ENCODE data around the gene PSME1. TPM values are rescaled to one million over a fixed set of nuclear protein-coding genes. Genes with fewer than 3 reads are reported as not detected.

Gene PSME1
- total and polyA plus RNA-seq, 2 donors (not counting 3 experiments of a cell fraction or from before 2014, with no cell fraction given): 98.1 to 135 TPM

DNA sequence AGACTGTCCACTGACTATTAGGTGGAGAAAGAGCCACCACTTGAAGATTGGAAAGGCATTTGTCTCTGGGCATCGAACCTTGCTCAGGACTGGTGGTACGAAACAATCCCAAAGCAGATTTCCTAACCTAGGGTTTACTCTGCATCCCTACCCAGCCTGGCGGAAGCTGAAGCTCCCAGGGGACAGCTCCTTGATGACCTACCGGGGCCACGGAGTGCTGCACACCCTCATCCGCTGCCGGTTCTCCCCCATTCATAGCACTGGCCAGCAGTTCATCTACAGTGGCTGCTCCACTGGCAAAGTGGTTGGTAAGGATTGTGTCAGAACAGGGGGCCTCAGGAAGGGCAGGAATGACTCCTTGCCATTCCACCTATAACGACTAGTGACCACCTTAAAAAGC lies 14.8 kb upstream of the PSME1 start:
- BruUV-seq (replicated peaks): no TSS peak
- Histone ChIP-seq H3K79me2 (ENCODE audit: control insufficient read depth, insufficient read depth, low read length) (no peaks in the 10 kb centered on the region), H3K9me3 (replicated peaks; ENCODE audit: control insufficient read depth, insufficient read depth, low read length) (no peaks in the 10 kb centered on the region), H3K27ac (ENCODE audit: insufficient read depth, low read depth, low read length) (no peak overlapping the region), H3K27me3 (ENCODE audit: control insufficient read depth in 2 of 2, insufficient read depth in 2 of 2, low read length in 2 of 2) (no peaks in the 10 kb centered on the region), H3K36me3 (ENCODE audit: control insufficient read depth in 2 of 2, extremely low read depth in 1 of 2, insufficient read depth in 2 of 2, low read length in 2 of 2) (peaks cover 11 to 38% of the 10 kb centered on the region in 2 experiments), H3K4me3 (replicated peaks in 1 of 3; ENCODE audit: insufficient read depth in 1 of 3, low read depth in 1 of 3, low read length in 3 of 3) (no peak overlapping the region), H4K20me1 (replicated peaks; ENCODE audit: control insufficient read depth, extremely low read depth, insufficient read depth, low read length) (no peaks in the 10 kb centered on the region), H3K4me2 (ENCODE audit: insufficient read depth, low read length) (no peak overlapping the region), H3K4me1 (ENCODE audit: control insufficient read depth, extremely low read depth, insufficient read depth, low read length) (no peaks in the 10 kb centered on the region), H3K9me1 (replicated peaks; ENCODE audit: control insufficient read depth, extremely low read depth, insufficient read depth, low read length) (no peaks in the 10 kb centered on the region), H3K9ac (replicated peaks; ENCODE audit: extremely low read depth, insufficient read depth, low read length) (no peak overlapping the region), H2AFZ (ENCODE audit: low read depth, low read length) (no peak overlapping the region)
- ChIA-PET CTCF (no interaction called here), POLR2A (no interaction called here)
- dilution Hi-C loops (cut with MboI; ENCODE audit: extremely low pct_ligation_motif_present, low sequenced_read_pairs): no loop called here
- no peak for DNase-seq (ENCODE audit: low read depth, low spot score)
- no peak for TF ChIP-seq MAX (IDR thresholded peaks at IDR 0.05; ENCODE audit: insufficient read depth, insufficient read length)
- TF ChIP-seq, protein P1, sequence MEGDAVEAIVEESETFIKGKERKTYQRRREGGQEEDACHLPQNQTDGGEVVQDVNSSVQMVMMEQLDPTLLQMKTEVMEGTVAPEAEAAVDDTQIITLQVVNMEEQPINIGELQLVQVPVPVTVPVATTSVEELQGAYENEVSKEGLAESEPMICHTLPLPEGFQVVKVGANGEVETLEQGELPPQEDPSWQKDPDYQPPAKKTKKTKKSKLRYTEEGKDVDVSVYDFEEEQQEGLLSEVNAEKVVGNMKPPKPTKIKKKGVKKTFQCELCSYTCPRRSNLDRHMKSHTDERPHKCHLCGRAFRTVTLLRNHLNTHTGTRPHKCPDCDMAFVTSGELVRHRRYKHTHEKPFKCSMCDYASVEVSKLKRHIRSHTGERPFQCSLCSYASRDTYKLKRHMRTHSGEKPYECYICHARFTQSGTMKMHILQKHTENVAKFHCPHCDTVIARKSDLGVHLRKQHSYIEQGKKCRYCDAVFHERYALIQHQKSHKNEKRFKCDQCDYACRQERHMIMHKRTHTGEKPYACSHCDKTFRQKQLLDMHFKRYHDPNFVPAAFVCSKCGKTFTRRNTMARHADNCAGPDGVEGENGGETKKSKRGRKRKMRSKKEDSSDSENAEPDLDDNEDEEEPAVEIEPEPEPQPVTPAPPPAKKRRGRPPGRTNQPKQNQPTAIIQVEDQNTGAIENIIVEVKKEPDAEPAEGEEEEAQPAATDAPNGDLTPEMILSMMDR (IDR thresholded peaks at IDR 0.05; ENCODE audit: extremely low read depth in 1 of 2, insufficient read depth in 1 of 2, low read depth in 1 of 2, low read length in 2 of 2): no peak
- TF ChIP-seq MYC (IDR thresholded peaks at IDR 0.05; ENCODE audit: low read depth, low read length): no peak
- FAIRE-seq: no peak
- intact Hi-C loops (cut with micrococcal nuclease): no loop called here

DNA sequence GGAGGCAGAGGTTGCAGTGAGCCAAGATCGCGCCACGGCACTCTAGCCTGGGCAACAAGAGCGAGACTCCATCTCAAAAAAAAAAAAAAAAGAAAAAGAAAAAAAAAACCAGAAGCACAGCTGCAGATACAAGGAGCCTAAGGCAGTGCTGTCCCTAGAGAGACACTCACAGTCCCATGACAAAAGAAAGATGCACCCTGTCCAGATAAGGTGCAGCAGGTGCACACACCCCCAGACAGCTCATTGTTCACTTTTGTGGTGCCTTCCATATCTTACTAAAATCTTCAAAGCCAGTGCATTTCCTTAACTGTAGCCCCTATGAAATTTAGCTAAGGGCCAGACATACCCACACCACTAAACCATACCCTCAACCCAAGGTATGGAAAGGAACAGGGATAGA lies 13.6 kb upstream of the PSME1 start:
- ChIA-PET CTCF (interaction anchor here (0.6 to 1.3 kb wide), 2 partner anchors 39 to 64 kb away, joined by 3 read pairs; partner anchors contain the start of gene IRF9), POLR2A (no interaction called here)
- no peak overlapping the region for H3K27ac ChIP-seq (ENCODE audit: insufficient read depth, low read depth, low read length)
- DNase-seq (ENCODE audit: low read depth, low spot score) (no peak), FAIRE-seq (no peak)
- H3K9me3 ChIP-seq (replicated peaks; ENCODE audit: control insufficient read depth, insufficient read depth, low read length): no peaks in the 10 kb centered on the region
- dilution Hi-C loops (cut with MboI; ENCODE audit: extremely low pct_ligation_motif_present, low sequenced_read_pairs): no loop called here
- H3K9me1 ChIP-seq (replicated peaks; ENCODE audit: control insufficient read depth, extremely low read depth, insufficient read depth, low read length): no peaks in the 10 kb centered on the region
- intact Hi-C loops (cut with micrococcal nuclease): no loop called here
- no peaks in the 10 kb centered on the region for H3K79me2 ChIP-seq (ENCODE audit: control insufficient read depth, insufficient read depth, low read length)
- H3K4me1 ChIP-seq (ENCODE audit: control insufficient read depth, extremely low read depth, insufficient read depth, low read length): no peaks in the 10 kb centered on the region
- H4K20me1 ChIP-seq (replicated peaks; ENCODE audit: control insufficient read depth, extremely low read depth, insufficient read depth, low read length): no peaks in the 10 kb centered on the region
- BruUV-seq (replicated peaks): no TSS peak
- H3K36me3 ChIP-seq (ENCODE audit: control insufficient read depth in 2 of 2, extremely low read depth in 1 of 2, insufficient read depth in 2 of 2, low read length in 2 of 2): peaks cover 11 to 35% of the 10 kb centered on the region in 2 experiments
- H3K27me3 ChIP-seq (ENCODE audit: control insufficient read depth in 2 of 2, insufficient read depth in 2 of 2, low read length in 2 of 2): no peaks in the 10 kb centered on the region
- no peak overlapping the region for H3K9ac ChIP-seq (replicated peaks; ENCODE audit: extremely low read depth, insufficient read depth, low read length)
- no peak overlapping the region for H2AFZ ChIP-seq (ENCODE audit: low read depth, low read length)
- no peak overlapping the region for H3K4me3 ChIP-seq (replicated peaks in 1 of 3; ENCODE audit: insufficient read depth in 1 of 3, low read depth in 1 of 3, low read length in 3 of 3)
- no peak overlapping the region for H3K4me2 ChIP-seq (ENCODE audit: insufficient read depth, low read length)
- no peak for TF ChIP-seq MAX (IDR thresholded peaks at IDR 0.05; ENCODE audit: insufficient read depth, insufficient read length)
- no peak for TF ChIP-seq MYC (IDR thresholded peaks at IDR 0.05; ENCODE audit: low read depth, low read length)
- no peak for TF ChIP-seq JUN (IDR thresholded peaks at IDR 0.05; ENCODE audit: borderline replicate concordance, insufficient read depth, insufficient read length, low read depth)
- TF ChIP-seq, protein P1 (IDR thresholded peaks at IDR 0.05; ENCODE audit: extremely low read depth in 1 of 2, insufficient read depth in 1 of 2, low read depth in 1 of 2, low read length in 2 of 2): no peak
- no peak for TF ChIP-seq EZH2 (IDR thresholded peaks at IDR 0.05; ENCODE audit: borderline replicate concordance, low read depth, low read length, severe bottlenecking)
- no peak for TF ChIP-seq GATA2 (IDR thresholded peaks at IDR 0.05; ENCODE audit: insufficient read depth, insufficient read length, low read depth, low read length)
- no peak for TF ChIP-seq FOS (IDR thresholded peaks at IDR 0.05; ENCODE audit: borderline replicate concordance, insufficient read depth, low read length)
- TF ChIP-seq POLR2A (IDR thresholded peaks at IDR 0.05; ENCODE audit: low read depth, low read length): no peak
- no peak for TF ChIP-seq POLR2AphosphoS5 (IDR thresholded peaks at IDR 0.05; ENCODE audit: insufficient read depth, low read depth, low read length)

All from endothelial cell of umbilical vein (primary cell).